ENCODE results near the gene IMPDH2. TPM values are rescaled to one million over a fixed set of nuclear protein-coding genes. Genes with fewer than 3 reads are reported as not detected.

Gene IMPDH2
- total RNA-seq, 2 experiments from 2014 or later: 565 to 593 TPM

DNA sequence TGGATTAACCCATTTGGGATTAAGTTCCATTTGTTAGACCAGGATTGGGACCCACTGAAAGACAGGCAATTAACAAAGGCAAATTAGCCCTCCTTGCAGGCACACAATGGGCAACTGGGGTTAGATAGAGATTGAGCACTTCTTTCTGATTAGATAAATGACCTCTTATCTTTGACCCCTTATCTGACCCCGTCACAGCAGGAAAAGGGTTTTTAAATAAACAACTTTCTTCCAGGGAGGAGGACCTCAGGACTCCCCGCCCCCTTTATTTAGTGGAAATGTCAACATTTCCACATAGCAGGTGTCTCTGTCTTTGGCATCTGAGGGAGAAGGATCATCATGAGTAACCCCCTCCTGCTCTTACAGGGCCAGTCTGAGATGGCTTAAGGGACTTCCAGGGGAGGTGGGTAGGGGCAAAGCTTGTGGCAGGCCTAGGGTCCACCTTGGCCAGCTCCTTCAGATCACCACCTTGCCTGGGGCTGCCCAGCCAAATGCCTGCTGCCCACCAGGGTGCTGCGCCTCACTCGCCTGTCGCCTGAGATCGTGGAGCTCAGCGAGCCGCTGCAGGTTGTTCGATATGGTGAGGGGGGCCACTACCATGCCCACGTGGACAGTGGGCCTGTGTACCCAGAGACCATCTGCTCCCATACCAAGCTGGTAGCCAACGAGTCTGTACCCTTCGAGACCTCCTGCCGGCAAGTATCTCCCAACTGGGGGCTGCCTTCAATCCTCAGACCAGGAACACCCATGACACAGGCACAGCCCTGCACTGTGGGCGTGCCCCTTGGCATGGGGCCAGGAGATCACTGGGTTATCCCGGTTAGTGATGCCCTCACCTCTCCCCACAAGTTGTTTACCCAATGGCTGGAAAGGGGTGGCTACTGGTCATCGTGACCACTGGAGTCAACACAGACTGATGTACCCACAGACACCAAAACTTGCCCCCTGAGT, 24.6 kb downstream of the IMPDH2 start:
- no peaks in the 10 kb centered on the region for H3K27me3 Mint-ChIP-seq (ENCODE audit: low read depth)
- intact Hi-C loops (cut with micrococcal nuclease): loop anchor here (5.0 kb wide), 2 partner anchors 338 to 447 kb away; partner anchors contain the start of genes PFKFB4 and USP4
- peaks cover 7% of the 10 kb centered on the region for H3K36me3 Mint-ChIP-seq (ENCODE audit: low read depth)
- no peak for DNase-seq
- H3K27ac Mint-ChIP-seq: no peak overlapping the region
- CTCF ChIA-PET: interaction anchor here (1.1 to 9.2 kb wide), 2 partner anchors 15 kb away, joined by 4 to 84 read pairs; partner anchors contain the start of genes DALRD3 and NDUFAF3
- H3K4me1 Mint-ChIP-seq (ENCODE audit: low read depth): peaks cover 19% of the 10 kb centered on the region
- no peak overlapping the region for H3K4me3 Mint-ChIP-seq
- no peaks in the 10 kb centered on the region for H3K9me3 Mint-ChIP-seq

GRCh38 chr3:49001155-49001554, 28.0 kb downstream of the IMPDH2 start:
- Mint-ChIP-seq H3K36me3 (ENCODE audit: low read depth) (no peaks in the 10 kb centered on the region), H3K4me3 (no peak overlapping the region), H3K9me3 (no peaks in the 10 kb centered on the region), H3K4me1 (ENCODE audit: low read depth) (no peaks in the 10 kb centered on the region), H3K27ac (peak overlapping the region; percentile 77), H3K27me3 (ENCODE audit: low read depth) (no peaks in the 10 kb centered on the region)
- intact Hi-C loops (cut with micrococcal nuclease): no loop called here
- CTCF ChIA-PET: no interaction called here
- DNase-seq: no peak

DNA sequence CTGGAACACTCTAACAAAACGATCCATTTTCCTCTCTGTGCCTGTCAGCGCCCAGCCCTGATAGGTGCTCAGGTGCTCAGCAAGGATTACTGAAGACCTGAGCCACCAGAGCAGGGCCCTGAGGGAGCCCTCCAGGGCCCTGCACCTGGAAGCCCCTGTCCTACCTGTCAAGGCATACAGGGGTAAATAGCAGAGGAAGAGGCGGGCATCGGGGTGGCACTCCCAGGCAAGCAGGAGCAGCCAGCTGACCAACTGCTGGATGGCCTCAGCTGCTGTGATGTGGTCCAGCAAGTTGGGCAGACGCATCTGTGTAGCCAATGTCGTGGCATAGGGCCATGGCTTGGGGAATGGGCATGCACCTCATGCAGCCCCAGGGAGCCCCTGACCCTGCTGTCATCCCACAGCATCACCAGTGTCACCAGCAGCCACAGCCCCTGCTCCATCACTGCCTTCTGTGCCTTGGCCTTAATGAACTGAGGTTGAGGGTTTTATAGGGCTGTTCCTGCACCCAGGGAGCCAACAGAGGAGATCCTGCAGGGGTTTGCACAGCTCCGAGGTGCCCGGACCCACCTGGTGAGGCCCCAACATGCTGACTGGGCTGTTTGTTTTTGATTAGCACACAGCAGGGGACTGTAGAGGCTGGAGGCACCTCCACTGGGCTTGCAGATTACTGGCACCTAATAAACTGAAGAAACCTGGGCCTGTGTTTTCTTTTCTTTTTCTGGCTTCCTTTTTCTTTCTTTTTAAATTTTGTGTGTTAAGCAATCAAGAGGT, 29.9 kb downstream of the IMPDH2 start:
- no peak for DNase-seq
- no peaks in the 10 kb centered on the region for H3K27me3 Mint-ChIP-seq (ENCODE audit: low read depth)
- peak overlapping the region; percentile 63 for H3K27ac Mint-ChIP-seq
- H3K4me1 Mint-ChIP-seq (ENCODE audit: low read depth): peaks cover 3% of the 10 kb centered on the region
- intact Hi-C loops (cut with micrococcal nuclease): no loop called here
- H3K9me3 Mint-ChIP-seq: no peaks in the 10 kb centered on the region
- H3K36me3 Mint-ChIP-seq (ENCODE audit: low read depth): no peaks in the 10 kb centered on the region
- H3K4me3 Mint-ChIP-seq: no peak overlapping the region
- CTCF ChIA-PET: no interaction called here

DNA sequence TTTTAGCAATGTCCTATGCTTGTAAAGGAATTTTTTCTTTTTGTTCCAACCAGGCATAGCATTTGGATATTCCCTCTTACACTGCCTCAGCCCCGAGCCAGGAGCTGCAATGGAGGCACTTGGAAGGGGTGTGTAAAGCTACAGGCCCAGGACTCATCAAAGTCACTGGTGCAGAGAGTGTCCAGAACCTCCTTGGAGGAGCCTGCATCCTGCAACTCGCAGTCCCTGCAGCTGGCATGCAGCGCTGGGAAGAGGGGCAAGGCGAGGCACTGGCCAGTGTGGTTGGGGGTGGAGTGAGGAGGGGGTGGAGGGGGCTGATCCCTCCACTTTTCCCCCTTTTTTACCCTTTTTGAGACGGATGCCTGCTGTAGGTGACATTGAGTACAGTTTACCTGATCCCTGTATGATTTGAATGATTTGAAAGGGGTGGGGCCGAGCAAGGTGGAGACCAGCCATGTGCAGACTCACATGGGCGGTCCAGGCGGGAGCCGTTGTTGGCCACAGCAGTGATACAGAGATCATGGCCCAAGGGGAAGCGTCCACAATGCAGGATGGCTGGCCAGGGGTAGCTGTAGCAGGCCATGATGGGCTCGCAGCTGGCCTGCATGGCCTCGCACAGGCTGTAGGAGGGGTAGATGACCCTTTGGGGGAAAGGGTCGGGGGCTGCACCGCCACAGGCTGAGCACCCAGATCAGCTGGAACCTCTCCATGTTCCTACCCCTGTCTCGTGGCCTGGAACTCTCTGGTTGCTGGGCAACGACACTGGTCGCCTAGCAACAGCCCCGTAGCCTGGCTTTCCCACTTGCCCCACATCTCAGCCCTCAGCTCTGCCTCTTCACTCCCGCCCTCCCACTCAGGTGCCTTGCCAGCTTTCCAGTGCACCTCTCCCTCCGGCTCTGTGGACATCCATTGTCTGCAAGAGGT, 31.2 kb downstream of the IMPDH2 start:
- CTCF ChIA-PET: interaction anchor here (1.1 kb wide), 1 partner anchor 11 kb away, joined by 3 read pairs; no protein-coding TSS in a partner anchor
- Mint-ChIP-seq H3K27ac (no peak overlapping the region), H3K9me3 (no peaks in the 10 kb centered on the region), H3K4me3 (no peak overlapping the region), H3K4me1 (ENCODE audit: low read depth) (peaks cover 11% of the 10 kb centered on the region), H3K36me3 (ENCODE audit: low read depth) (peaks cover 2% of the 10 kb centered on the region), H3K27me3 (ENCODE audit: low read depth) (no peaks in the 10 kb centered on the region)
- no peak for DNase-seq
- intact Hi-C loops (cut with micrococcal nuclease): no loop called here

GRCh38 chr3:48997102-48997635, 32.0 kb downstream of the IMPDH2 start:
- intact Hi-C loops (cut with micrococcal nuclease): no loop called here
- H3K27me3 Mint-ChIP-seq (ENCODE audit: low read depth): no peaks in the 10 kb centered on the region

DNA sequence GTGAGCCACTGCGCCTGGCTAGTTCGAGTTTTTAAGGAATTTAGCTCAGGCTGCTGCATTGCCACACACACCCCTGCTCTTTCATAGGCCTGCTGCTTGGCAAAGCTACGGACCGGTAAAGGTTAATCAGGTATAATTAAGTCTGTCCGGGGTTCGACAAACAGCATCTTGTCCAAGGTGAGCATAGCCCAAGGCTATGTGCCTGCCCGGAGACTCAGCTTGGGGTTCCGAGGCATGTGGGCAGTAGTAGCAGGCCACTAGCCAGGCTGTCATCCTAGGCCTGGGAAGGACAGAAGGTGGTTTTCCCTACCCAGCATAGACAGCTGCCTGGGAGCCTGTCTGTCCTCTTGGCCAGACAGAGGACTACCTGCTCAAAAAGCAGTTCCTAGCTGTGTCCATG, 32.6 kb downstream of the IMPDH2 start:
- H3K36me3 Mint-ChIP-seq (ENCODE audit: low read depth): peaks cover 5% of the 10 kb centered on the region
- H3K27me3 Mint-ChIP-seq (ENCODE audit: low read depth): no peaks in the 10 kb centered on the region
- intact Hi-C loops (cut with micrococcal nuclease): no loop called here
- peaks cover 16% of the 10 kb centered on the region for H3K4me1 Mint-ChIP-seq (ENCODE audit: low read depth)
- CTCF ChIA-PET: interaction anchor here (0.6 to 1.1 kb wide), 2 partner anchors 8 to 12 kb away, joined by 3 to 4 read pairs; no protein-coding TSS in a partner anchor
- no peak for DNase-seq
- H3K4me3 Mint-ChIP-seq: no peak overlapping the region
- no peak overlapping the region for H3K27ac Mint-ChIP-seq
- no peaks in the 10 kb centered on the region for H3K9me3 Mint-ChIP-seq

More at GRCh38 chr3:48997102-48997635, 32.0 kb downstream of the IMPDH2 start:
- Mint-ChIP-seq H3K36me3 (ENCODE audit: low read depth) (peaks cover 2% of the 10 kb centered on the region), H3K27ac (no peak overlapping the region), H3K9me3 (no peaks in the 10 kb centered on the region), H3K4me1 (ENCODE audit: low read depth) (peaks cover 11% of the 10 kb centered on the region), H3K4me3 (no peak overlapping the region)
- CTCF ChIA-PET: interaction anchor here (1.1 kb wide), 1 partner anchor 11 kb away, joined by 3 read pairs; no protein-coding TSS in a partner anchor
- no peak for DNase-seq

DNA sequence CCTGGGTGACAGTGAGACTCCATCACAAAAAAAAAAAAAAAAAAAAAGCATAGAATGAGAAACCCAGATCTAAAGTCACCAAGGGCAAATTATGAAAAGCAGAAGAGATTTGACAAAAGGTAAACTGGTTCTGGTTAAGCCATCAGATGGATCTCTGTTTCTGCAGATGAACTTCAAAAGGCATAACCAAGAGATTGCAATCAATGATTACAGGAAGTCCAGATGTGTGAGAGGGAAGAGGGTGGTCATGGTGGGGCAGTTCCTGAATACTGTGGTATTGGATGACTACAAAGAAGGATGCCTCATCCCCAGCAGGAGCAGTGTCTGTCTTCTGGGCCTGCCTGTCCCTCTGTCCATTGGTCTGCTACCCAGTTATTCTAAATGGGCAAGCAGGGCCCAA, 35.4 kb downstream of the IMPDH2 start:
- DNase-seq: no peak
- H3K4me3 Mint-ChIP-seq: no peak overlapping the region
- peak overlapping the region; percentile 53 for H3K27ac Mint-ChIP-seq
- peaks cover 9% of the 10 kb centered on the region for H3K36me3 Mint-ChIP-seq (ENCODE audit: low read depth)
- CTCF ChIA-PET: no interaction called here
- H3K4me1 Mint-ChIP-seq (ENCODE audit: low read depth): peaks cover 32% of the 10 kb centered on the region
- no peaks in the 10 kb centered on the region for H3K27me3 Mint-ChIP-seq (ENCODE audit: low read depth)
- H3K9me3 Mint-ChIP-seq: no peaks in the 10 kb centered on the region
- intact Hi-C loops (cut with micrococcal nuclease): no loop called here

DNA sequence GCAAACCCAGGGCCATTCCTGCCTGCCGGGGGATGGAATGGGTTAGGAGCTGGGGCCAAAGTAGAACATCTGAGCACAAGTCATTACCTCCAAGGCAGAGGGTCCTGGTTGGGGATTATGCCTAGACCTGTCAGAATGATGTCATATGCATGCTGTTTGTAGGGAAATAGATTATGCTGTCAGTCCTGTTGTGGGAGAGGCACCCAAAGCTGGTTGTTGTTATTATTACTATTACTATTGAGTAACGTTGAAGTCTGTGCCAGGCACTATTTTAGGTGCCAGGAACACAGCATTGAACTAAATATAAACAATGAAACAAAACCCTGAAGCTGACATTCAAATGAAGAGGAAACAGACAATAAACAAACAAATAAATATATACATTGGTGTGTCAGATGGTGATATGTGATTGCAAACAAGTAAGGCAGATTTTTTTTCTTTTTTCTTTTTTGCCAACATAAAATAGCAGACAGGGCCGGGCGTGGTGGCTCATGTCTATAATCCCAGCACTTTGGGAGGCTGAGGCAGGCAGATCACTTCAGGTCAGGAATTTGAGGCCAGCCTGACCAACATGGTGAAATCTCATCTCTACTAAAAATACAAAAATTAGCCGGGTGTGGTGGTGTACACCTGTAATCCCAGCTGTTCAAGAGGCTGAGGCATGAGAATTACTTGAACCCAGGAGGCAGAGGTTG, 37.2 kb downstream of the IMPDH2 start:
- no peak for DNase-seq
- H3K27me3 Mint-ChIP-seq (ENCODE audit: low read depth): no peaks in the 10 kb centered on the region
- peaks cover 9% of the 10 kb centered on the region for H3K36me3 Mint-ChIP-seq (ENCODE audit: low read depth)
- peak overlapping the region; percentile 80 for H3K27ac Mint-ChIP-seq
- CTCF ChIA-PET: interaction anchor here (0.6 to 2.2 kb wide), 7 partner anchors 15 to 581 kb away, joined by 3 to 10 read pairs (median 3); partner anchors contain the start of genes NDUFAF3, QRICH1 and WDR6
- no peaks in the 10 kb centered on the region for H3K9me3 Mint-ChIP-seq
- H3K4me3 Mint-ChIP-seq: peak overlapping the region; percentile 94
- H3K4me1 Mint-ChIP-seq (ENCODE audit: low read depth): peaks cover 36% of the 10 kb centered on the region
- intact Hi-C loops (cut with micrococcal nuclease): no loop called here

- Mint-ChIP-seq H3K9me3 (no peaks in the 10 kb centered on the region), H3K27me3 (ENCODE audit: low read depth) (no peaks in the 10 kb centered on the region), H3K4me1 (ENCODE audit: low read depth) (peaks cover 38% of the 10 kb centered on the region), H3K36me3 (ENCODE audit: low read depth) (peaks cover 9% of the 10 kb centered on the region), H3K4me3 (peak overlapping the region; percentile 94), H3K27ac (peak overlapping the region; percentile 93)
- peak; percentile 47 for DNase-seq
- CTCF ChIA-PET: interaction anchor here (1.1 to 3.6 kb wide), 5 partner anchors 16 to 103 kb away, joined by 3 to 36 read pairs (median 9); partner anchors contain the start of genes NDUFAF3, QRICH1 and WDR6
- intact Hi-C loops (cut with micrococcal nuclease): no loop called here
These were observed 38.3 kb downstream of the IMPDH2 start for GRCh38 chr3:48990636-48991469.
